DMS53 (cell line): ENCODE data around the gene SLC25A52.
"Not testable (repeated sequence)": the region's sequence is repeated elsewhere in the genome, so short reads cannot be mapped to it uniquely, and the experiment has no call there.

ENCODE experiments used
- DNase-seq: peaks from one replicate; lab custom pipeline; 2025; lab: John Stamatoyannopoulos, UW

SLC25A52 gene

DNA sequence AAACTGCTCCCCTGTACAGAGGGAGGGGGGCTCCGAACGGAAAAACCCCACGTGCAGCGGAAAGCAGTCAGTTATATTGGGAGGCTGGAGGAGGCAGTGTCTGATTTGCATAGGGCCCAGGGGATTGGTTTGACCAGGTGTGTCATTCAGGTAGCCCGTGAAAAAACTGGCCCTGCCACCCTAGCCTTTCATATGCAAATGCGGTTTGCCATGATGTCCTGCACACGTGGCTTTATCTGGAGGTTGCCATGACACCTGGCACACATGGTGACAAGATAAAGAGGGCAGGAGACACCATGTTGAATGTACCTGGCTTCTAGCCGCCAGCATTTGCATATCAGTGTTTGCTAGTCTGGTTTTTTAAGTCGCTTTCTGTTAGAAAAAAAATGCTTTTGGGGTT lies 20.5 kb downstream of the SLC25A52 start:
- peak; percentile 40 for DNase-seq

GRCh38 chr18:31739651-31740050 lies 21.0 kb downstream of the SLC25A52 start:
- DNase-seq, result no peak

DNA sequence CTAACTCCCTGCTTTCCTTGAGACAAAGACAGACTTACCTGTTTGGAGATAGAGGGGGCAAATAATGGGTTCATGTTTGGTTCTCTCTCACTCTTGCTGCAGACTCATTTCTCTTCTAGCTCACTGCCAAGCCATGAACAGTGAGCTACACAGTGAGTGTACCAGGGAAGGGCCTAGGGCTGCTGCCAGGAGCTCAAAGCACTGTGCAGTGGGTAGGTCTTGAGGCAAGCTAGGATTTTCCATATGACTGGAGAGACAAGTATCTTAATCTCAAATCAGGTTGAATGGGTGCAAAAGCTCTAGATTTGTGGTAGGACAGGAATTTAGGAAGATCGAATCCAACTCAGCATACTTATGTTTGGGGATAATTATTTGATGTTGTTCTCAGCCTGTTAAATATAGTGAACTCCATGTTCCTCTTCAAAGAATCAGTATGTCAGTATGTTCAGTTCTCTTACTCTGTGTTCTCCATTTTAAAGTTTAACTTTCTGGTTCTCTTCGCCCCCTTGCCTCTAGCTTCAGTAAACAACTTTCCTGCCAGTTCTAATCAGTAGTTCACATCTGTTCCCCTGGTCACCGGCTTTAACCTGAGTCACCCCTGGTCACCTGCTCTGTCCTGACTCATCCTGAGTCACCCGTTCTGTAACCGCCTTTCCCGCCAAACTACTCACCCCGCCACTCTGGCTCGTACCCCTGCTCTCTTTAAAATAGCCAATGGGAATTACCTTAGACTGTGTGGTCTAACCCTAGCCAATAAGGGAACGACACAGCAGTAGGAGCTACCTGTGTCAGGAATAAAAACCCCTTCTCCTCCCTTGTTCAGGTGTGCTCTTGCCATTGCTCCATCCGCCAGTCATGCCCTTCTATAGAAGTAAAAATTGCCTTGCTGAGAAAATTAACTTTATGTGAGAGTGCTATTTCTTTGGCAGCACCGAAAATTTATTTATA lies 21.9 kb downstream of the SLC25A52 start:
- DNase-seq, result peak; percentile 50

DNA sequence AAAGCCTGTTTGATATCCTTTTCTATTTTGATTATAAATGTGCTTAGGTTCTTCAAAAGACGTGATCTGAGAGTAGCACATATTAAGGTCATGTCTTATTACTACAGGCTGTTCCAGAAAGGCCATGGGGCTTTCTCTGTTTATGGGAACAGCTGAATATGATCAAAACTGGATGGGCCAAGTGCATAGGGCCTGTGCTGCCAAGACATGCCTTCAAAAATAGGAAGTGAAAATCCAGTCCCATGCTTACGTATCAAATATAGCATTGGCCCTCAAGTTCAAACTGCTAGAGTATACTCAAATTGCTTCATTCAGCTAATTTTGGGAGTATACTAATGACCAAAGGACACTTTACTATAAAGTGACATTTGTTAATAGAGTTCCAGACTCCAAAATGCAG lies 24.1 kb downstream of the SLC25A52 start:
- DNase-seq, result no peak

GRCh38 chr18:31731628-31732027 lies 29.1 kb downstream of the SLC25A52 start:
- no peak for DNase-seq

GRCh38 chr18:31729196-31729595 lies 31.5 kb downstream of the SLC25A52 start:
- not testable (repeated sequence) for DNase-seq

DNA sequence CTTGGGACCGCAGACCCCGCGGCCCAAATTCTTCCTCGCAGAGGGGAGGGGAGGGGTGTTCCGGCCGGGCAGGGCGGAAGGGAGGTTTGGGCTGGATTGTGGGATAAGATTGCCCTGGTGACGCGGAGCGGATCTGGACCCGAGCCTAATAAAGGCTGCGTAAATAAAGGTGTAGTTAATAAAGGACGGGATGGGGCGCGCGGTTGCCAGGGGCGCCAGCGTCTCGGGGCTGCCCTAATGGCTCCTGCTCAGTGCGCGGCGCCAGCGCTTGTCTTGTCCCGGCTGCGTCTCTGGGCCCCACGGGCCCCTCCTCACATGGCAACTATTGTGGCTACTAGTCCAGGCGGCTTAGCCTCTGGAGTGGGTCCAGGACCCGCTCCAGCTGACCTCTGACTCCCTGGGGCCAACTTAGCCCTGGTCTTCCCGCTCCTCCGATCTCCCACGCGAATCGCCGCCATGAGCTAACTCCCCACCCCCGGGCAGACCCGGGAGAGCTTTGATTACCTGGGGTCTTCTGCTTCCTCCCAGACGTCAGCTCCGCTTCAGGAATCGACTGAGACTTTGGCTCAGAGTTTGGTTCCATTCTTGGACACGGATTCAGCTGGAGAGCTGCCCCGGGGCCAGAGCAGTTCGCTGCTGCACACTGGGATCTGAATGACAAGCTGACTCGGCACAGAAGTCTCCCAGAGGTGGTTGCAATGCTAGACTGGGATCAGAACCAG lies 36.5 kb downstream of the SLC25A52 start:
- DNase-seq, result peak; percentile 4

GRCh38 chr18:31723639-31723989 lies 37.1 kb downstream of the SLC25A52 start:
- DNase-seq, result no peak

- peak; percentile 84 for DNase-seq
These were observed 38.2 kb downstream of the SLC25A52 start for GRCh38 chr18:31722369-31722957.

DNA sequence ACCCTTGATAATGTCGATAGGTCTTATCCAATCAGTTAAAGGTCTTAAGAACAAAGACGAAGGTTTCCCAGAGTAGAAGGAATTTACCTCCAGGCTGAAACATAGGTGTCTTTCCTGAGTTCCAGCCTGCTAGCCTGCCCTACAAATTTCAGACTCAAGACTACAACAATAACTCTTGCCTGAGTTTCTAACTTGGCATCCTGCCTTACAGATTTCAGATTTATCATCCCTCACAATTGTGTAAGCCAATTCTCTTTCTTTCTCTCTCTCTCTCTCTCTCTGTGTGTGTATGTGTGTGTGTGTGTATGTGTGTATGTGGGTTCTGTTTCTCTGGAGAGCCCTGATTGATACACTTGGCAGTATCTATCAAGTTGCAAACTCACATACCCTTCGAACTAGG lies 39.1 kb downstream of the SLC25A52 start:
- no peak for DNase-seq

- DNase-seq, result no peak
These were observed 39.8 kb downstream of the SLC25A52 start for GRCh38 chr18:31720867-31721266.

GRCh38 chr18:31719363-31720006 lies 41.2 kb downstream of the SLC25A52 start:
- DNase-seq, result no peak

DNA sequence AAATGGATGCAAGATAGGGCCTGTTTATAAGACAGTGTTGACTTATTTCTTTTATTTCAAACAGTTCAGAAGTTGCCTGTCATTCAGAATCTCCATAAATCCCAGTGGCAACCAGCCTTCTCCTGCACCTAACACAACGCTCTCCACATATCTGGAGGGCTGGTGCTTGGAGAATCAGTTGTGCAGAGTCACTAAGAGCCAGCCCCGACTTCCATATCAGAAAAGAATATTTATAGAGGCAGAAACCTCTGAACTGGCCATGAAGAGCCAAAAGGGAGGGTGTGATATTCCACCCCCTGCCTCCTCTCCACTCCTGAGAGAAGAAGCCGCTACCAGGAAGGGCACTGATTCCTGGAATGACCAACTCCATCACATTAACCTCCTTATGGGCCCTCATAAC lies 42.3 kb downstream of the SLC25A52 start:
- DNase-seq, result no peak

- DNase-seq, result no peak
These were observed 44.3 kb downstream of the SLC25A52 start for GRCh38 chr18:31716362-31716761.

DNA sequence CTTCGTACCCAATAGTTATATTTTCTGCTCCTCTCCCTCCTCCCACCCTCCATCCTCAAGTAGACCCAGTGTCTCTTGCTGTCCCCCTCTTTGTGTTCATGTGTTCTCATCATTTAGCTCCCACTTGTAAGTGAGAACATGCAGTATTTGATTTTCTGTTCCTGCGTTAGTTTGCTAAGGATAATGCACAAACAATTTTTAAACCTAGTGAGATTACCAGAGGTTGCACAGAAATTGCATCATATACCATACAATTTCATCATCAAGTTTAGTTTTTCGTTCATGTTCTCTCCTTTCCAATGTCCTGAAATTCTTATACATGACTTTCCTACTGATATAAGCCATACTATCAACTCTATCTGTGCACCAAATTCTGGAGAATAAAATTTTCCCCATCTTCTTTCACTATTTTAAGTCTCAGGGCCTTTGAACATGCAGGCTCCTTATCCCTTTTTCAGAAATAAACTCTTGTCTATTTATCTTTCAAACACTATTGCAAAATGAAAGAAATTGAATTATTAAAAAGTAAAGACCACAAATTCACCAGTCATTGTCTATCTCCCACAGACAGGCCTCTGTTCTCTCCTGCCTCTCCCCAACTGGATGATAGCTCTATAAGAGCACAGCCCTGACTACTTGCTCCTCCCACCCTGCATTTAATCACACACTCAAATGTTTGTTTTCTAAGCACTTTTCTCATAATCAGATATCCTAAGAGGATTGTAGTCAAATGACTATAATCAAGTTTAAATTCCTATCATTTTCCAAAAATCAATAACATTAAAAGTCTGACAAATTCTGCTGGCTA lies 49.1 kb downstream of the SLC25A52 start:
- no peak for DNase-seq

DNA sequence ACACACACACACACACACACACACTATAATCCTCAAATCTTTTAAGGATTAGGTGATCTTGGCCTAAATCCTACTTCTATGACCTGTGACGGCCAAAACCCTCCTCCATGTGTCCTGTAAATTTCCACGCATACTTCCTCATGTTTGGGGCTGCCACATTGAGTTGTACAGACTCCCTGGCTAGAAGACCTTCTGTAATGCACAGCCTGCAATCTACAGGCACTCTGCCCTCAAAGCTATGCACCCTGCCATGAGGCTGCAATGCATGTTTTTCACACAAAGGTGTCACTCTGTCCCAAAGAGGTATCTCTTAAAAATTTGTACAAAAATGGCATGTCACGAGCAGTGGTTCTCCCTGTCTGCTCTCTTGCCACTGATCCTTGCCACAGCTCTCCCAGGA lies 49.9 kb downstream of the SLC25A52 start:
- peak; percentile 20 for DNase-seq
